Globus pallidus (tissue), 1 donor: ENCODE data around the gene TENM4.
A peak's percentile ranks its signal among the peaks of the same experiment; 100 is the strongest.
"Not testable (repeated sequence)": the region's sequence is repeated elsewhere in the genome, so short reads cannot be mapped to it uniquely, and the experiment has no call there.

Experiments used
- DNase-seq: peaks from one replicate; pipeline ENCODE4 v3.0.0-alpha.2; 2015; ENCODE audit warnings: low spot score

Gene TENM4

DNA sequence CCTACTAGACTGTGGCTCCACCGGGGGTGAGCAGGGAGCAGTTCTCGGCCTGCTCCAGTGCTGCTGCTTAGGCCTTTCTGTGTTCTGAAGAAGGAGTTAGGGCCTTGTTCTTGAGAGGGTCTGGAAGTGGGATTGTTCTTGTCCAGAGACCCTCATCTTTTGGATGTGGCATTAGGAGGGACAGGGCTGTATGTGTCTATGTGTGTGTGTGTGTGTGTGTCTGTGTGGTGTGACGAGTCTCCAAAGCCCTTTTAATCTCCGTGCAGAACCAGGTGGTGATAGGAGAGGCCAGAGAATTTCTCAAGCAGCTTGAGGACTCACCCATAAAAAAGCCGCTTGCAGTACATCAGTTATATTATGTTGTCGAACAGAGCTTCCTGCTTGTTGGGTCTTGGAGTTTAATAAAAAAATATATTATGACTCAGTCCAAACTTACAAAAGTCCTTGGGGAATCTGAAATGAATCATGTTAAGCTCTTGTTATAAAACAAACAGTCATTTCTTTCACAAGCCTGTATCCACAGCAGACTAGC lies 196.5 kb downstream of the TENM4 start:
- DNase-seq = no peak

DNA sequence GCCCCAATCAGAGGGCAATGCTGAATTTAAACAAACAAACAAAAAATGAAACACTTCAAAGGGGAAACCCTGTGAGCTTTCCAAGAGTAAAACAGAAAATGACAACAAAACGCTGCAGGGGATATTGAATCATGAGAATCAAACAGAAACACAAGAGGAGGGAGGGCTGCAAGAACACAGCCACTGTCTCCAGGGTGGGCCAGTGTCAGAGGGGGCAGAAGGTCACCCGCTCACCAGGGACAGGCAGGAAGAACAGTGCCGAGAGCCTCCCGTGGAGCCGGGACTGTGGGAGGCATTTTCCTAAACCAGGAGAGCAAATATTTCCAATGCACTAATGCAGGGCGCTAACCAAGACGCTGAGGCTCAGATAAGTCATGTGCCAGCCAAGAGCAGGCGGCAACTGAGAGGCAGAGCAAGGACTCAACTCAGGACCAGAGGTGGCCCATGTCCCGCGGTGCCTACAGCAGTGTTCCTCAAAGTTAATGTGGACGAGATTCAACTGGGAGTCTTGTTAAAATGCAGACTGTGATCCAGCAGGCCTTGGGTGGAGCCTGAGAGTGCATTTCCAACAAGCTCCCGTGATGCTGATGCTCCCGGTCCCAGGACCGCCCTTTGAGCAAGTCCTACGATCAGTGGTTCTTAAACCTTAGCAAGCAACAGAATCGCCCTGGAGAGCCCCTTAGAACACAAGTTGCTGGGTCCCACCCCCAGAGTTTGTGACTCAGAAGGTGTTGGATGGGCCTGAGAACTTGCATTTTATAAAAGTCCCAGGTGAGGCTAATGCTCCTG lies 197.2 kb downstream of the TENM4 start:
- no peak for DNase-seq

DNA sequence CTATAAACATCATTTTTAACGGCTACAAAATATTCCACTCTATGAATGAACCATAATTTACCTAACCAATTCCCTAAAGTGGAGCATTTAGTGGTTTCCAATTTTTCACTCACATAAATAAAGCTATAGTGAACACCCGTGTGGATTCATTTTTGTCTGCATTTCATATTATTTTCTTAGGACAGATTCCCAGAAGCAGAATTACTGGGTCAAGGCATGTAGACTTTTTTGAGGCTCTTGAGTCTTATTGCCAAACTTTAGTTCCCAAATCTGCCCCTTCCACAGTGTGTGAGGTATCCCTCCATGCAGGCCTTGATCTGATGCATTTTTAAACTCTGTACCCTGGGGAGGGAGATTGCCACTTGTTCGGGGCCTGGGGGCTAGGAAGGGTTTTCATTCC lies 198.2 kb downstream of the TENM4 start:
- no peak for DNase-seq

DNA sequence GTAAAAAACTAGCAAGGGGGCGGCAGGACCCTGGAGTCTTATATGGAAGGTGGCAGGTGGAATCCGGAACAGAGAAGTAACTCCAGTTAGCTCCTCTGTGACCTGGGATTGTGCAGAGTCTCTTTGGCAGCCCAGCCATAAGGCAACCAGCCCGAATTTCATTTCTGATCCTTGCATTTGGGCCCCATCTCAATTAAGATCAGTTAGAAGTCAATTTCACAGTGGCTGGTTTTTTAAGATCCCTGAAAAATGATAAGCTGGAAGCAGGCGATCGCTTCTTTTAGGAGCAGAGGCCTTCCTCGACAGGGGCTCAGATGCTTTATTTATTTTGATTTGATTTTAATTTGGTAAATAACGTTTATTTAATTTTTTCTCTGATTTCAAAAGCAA lies 199.0 kb downstream of the TENM4 start:
- no peak for DNase-seq

DNA sequence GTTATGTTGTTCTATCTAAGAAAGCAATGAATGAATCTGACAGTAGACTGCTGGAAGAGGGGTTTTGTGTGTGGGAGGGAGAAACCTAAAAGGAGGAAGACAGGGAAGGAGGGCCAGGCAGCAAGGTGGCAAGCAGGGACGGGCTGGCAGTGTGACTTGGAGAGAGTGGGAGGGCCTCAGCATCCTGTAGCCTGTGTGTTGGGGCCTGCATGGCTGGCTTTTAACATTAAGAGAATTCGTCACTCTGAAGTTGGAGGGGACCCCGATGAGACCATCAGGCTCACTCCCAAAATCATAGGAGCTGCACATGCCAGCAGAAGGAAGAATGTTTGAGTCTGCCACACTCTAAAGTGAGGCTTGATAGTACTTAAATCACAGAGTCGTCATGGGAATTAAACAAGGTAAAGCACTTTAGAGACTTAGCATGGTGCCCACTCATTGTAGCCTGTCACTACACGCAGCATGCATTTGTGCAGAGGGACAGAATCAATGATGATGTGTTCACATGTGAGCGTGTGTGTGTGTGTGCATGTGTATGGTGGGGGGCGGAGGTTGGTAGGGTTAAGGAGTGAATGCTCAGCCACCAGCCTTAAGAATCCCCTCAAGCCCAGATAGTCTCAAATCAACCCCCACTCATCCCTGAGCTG lies 199.5 kb downstream of the TENM4 start:
- DNase-seq = no peak

DNA sequence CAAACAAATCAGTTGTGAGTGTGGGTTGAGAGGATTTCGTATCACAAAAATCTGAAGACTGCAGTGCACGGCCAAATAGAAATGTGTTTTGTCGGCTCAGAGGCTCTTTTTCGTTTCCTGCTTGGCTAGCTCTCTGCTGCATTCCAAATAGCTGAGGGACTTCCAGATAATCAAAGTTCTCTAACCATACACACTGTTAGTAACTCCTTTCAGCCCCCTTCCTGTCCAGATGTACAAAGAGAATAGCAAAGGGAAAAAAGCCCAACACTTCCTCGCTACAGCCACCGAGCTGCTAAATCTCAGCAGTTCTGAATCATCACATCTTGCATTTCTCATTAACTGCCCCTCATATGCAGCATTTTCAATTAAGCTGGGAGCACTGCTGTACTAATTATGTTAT lies 203.1 kb downstream of the TENM4 start:
- DNase-seq = no peak

DNA sequence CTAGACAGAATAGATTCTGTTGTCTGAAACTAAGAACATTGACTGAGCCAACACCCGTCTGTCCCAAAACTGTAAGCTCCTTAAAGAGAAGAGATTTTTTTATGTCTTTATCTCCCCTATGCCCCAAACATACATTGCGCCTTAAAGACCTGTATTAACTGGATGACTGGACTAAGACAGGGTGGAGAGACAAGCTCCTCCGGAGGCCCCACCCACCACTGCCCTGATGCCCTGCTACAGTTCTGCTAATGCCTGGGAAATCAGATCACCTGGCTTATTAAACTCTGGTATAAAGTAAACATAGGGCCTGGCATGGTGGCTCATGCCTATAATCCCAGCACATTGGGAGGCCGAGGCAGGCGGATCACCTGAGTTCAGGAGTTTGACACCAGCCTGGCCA lies 203.7 kb downstream of the TENM4 start:
- no peak for DNase-seq

DNA sequence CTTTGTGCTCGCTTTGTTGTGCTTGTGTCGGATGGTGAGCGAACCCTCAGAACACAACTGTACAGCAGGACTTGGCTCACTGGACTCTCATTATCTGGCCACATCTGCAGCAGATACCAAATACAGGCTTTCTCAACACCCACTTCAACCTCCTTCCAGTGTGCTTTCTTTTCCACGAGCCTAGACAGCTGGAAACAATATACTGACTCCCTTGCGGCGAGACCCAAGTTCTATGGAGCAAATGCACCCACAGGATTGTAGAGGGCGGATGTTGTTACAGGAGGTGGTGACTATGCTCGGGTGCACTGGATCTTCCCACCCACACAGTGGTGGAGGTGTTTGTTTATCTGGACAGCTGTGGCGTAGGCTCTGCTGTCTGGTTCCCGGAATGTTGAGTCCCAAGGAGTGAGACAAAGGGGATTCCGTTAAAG lies 204.3 kb downstream of the TENM4 start:
- no peak for DNase-seq

DNA sequence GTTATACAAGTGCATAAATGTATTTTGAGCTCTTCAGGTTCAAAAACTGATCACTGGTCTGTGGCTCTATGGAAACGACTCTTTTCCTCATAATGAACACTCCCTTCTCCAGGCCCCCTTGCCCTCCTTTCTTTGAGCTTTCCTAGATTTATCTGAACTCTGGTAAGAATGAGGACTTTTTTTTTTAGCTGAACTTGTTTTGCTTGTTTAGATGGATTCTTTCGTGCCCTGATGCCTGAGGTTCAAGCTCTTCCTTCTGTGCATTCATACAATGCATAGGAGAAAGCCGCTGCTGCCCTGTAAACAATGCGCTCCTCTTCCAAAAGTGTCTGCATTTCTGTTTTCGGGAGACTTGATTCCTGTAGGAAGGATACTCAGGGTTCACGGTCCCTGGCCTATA lies 205.1 kb downstream of the TENM4 start:
- no peak for DNase-seq

DNA sequence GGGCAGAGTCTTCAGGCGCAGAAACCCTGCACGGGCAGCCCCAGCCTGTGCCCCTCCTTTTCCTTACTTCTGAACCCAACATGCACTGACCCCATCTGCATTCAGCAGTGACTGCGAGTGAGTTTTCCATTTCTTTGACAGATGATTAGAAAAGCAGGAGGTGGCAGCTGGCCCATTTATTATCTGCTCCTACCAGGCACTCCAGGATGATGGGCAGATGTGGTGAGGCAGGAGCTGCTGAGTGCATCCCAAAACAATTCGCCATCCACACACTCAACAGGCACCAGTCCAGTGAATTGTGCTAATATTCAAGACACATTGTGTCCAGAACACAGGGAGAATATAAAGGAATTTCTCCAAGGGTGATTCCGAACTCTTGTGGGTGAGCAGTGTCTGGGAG lies 208.5 kb downstream of the TENM4 start:
- no peak for DNase-seq

DNA sequence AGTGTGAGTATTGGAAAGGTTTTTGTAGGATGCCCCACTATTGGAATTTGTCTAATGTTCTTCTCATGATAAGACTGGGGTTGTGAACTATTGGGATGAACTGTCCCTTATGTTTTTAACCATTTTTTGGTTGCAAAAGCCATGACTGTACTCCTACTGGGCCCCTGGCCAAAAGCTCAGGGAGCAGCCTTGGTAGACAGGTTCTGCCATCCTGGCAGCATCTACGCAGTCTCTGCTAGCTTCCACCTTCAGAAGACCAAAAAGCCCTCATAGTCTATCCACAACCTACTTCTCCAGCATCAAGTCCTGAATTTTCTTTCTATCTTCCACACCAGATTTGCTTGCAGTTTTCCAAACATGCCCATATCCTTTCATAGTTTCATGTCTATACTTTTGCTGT lies 211.8 kb downstream of the TENM4 start:
- DNase-seq = no peak

DNA sequence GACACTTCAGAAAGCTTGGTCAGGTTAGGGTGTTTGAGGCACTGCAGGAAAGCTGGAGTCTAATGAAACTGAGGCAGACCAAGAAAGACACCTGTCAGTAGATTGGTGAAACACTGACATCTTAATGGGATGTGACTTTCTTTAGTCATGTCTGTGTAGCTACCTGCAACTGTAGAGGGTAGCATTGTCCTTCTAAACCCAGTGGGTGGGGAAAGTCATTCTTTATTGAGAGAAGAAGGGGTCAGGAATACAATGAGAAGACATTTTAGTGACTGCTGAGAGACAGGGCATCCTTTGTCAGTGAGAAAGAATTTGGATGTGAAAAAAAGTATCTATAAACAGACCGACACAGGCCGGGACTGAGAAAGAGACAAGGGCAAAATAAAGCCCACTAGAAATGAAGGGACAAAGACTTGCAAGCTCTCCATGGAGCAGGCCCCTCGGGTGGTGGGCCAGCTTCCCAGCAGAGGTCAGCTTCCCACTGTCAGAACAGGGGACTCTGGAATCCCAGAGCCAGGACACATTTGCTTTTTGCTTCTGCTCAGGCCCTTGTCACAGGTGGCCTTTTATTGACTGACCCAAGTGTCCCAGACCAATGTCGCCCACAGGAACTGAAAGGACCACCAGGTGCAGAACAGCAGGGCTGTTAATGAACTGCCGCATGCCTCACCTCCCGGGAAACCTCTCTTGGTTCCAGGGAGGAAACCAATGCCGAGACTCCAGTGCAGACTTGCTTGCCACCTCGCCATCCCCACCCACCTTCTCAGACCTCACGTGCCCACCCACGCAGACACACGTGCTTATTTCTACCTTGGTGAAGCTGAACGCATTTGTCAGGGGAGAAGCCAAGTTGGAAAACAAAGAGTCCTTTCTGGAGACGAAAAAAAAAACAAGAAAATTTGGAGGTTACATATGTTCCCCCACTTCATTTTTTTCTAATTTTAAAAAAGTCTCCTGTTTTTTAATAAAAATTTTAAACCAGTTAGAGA lies 212.8 kb downstream of the TENM4 start:
- peak; percentile 7 for DNase-seq

DNA sequence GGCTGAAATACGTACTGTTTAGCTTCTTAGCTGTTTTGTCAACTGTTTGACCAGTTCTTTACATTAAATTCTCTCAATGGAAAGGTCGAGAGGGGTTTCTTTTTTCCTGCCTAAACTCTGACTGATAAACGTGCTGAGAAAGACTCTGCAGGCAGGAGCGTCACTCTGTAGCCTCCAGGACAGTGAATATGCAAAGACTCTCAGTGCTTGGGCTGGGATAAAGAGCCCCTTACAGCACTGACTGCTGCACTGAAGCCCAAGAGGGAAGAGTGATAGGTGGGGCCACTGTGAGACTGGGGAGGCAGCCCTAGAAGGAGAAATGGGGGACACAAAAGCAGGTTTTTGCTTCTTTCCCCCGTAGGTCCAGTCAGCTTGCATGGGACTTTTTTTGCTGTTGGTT lies 213.5 kb downstream of the TENM4 start:
- no peak for DNase-seq

DNA sequence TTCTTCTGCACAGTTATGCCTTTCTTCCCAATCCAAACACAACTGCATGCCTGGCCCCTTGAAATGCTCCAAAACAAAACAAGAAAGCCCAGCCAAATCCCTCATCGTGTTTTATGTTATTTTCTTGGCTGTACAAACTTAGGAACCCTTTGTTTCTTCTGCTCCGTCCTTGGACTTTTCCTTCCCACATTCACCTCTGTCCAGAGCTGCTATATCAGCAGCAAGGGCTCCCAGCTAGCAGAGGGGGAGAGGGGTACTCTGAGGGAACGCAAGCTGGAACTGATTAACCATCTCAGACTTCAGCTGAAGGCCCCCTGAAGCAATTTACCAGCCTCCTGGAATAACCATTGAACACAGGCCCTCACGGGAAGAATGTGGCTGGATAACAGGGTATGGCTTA lies 214.7 kb downstream of the TENM4 start:
- DNase-seq = no peak

DNA sequence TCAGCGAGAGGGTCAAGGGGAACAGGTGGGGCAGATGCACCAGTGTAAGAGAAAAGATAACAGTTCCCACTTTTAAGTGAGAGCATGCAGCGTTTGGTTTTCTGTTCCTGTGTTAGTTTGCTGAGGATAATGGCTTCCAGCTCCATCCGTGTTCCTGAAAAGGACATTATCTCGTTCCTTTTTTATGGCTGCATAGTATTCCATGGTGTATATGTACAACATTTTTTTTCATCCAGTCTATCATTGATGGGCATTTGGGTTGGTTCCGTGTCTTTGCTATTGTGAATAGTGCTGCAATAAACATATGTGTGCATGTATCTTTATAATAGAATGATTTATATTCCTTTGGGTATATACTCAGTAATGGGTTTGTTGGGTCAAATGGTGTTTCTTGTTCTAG lies 218.7 kb downstream of the TENM4 start:
- DNase-seq = not testable (repeated sequence)

DNA sequence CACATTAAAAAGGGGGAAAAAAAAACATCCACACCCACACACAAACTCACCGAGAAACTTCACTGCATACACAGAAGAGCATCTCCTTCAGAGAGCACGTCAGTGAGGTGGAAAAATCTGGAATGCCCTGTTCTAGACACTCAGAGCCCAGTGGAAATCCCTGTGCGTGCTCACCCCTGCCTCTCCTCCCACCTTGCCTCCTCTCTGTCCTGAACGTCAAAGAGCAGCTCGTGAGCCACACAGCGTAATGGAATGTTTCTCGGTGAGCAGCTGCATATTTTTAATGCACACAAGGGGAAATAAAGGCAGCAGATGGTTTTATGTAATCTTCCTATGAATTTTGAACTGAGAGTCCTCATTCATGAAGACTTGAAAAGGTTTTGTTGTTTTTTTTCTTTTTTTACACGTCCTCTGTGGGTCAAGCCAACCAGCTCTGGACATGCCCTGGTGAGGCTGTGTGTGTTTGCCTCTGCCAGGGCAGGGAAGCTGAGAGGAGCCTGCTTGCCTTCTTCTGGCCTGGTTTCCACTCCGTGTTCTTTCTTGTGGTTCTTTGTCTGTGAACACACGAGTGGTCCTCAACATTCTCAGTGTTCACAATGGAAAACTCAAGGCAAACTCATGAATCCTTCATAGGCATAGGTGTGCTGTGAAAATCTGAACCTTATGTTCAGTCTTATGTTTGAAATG lies 219.2 kb downstream of the TENM4 start:
- no peak for DNase-seq

DNA sequence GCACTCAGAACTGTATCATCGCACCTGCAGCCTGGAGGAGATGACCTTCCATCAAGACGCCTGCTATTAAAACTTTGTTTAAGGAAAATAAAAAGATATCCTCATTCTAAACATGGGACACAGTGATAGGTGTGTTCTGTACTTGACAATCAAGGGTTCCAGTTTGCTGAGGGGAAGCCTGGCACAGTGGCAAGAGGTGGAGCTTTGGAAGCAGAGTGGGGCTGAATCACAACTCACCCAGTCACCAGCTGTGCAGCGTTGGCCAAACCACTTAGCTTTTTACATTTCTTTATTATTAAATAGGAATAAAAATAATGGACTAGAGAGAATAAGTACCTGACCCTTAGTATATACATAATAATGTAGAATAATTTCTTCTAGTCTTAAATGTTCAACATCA lies 220.7 kb downstream of the TENM4 start:
- no peak for DNase-seq

DNA sequence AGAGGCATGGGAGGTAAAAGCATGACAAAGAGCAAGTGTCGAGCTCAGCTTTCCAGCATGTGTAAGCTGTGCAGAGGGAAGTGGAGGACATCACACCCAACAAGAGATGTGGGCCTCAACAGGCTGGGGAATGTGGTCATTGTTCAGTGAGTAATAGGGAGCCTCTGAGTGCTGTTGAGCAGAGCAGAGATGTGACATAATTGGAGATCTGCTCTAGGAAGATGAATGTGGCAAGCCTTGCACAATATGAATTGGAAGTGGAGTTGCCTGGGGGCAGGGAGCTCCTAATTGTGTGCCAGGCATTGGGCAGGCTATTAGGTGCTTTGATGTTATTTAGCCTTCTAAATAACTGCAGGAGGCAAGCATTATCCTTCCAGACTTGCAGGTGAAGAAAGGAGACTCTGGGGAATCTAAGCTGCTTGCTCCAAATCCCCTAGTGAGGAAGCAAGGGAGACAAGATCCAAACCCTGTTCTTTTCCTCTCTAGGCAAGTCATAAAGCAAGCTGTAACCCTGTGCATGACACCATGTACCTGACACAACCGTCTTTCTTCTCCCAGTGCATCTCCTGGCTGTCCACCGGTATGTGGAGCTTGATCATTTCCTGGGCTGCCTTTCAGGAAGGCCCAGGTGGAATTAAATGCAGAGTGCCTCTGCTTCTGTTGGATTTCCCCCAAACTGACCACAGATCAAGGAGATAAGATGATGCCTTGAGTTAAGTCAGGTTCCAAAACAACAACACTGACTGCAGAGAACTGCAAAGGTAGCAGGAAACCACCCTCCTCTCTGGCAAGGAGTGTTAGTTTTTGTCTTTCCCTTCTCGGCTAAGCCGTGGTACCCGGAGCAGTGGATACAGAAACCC lies 221.4 kb downstream of the TENM4 start:
- DNase-seq = no peak

DNA sequence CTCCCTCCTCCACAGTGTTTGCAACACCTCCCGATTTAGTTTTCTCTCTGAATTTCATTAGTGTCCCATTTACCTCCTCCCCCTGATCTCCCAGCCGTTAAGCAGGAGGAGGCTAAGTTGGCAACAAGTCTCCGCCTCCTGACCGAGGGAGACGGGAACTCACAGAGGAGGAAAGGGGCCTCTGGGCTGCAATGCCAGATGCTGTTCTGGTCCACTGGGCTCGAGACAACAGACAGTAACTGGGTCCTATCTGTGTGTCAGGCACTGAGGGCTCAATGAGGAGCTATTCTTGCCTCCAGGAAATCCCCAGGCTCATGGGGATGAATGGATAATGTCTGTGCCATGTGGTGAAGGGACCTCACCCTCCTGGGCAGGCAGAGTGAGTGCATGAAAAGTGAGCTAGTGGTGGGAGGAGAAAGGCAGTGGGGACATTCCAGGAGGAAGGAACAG lies 228.1 kb downstream of the TENM4 start:
- DNase-seq = no peak

DNA sequence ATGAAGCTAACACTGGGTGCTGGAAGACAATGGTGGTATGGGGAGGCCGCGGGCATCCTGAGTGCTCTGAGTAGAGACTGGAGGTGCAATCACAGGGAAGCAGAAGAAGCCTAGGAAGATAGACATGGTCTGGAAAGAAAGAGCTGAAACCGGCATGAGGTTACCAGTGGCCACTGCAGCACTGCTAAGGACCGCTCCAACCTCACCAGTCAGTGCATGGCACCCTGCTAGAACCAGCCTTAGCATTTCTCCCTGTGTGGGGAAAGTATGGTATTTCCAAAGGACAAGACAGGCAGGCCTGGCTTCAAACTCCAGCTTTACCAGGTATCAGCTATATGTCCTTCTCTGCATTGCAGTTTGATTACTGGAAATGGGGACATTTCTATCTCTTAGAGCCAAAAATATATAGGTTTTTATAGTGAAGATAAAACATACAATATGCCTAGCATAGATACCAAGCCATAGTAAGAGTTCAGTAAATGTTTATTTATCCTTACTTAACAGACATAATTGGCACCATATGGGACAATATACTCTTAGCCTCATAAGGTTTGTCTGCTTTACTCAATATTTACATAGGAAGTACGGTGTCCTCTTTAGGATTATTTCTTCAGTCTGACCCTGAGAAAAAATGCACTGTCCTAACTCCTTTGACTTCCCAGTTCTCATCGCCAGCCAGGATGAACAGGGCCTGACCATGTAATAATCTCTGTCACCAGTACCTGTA lies 231.1 kb downstream of the TENM4 start:
- no peak for DNase-seq
